CD14-positive monocyte (primary cell): ENCODE data around the gene IRF8. TPM values are rescaled to one million over a fixed set of nuclear protein-coding genes. Genes with fewer than 3 reads are reported as not detected.

ENCODE experiments used
- DNase-seq, 3 donors: peaks; one replicate each; pipeline ENCODE4 v3.0.0-alpha.2; 2011 to 2022
- H2AFZ ChIP-seq: 2 replicates; pipeline ENCODE4 v1.6.0; 2012; ENCODE audit warnings: mild to moderate bottlenecking, low read depth, low read length, inconsistent platforms; ENCODE audit not compliant: insufficient read depth, poor library complexity, severe bottlenecking
- H3K27ac ChIP-seq, 2 donors: 1 replicate in 1 of 2; 2 replicates in 1 of 2; pipeline ENCODE4 v1.5.1; 2012 to 2013; ENCODE audit warnings: low read length in 2 of 2, control low read depth in 1 of 2, inconsistent platforms in 1 of 2, low read depth in 1 of 2, mild to moderate bottlenecking in 1 of 2
- H3K27me3 ChIP-seq, 2 donors: one replicate each; pipeline versions ENCODE4 v1.6.0 to v1.6.1; 2011 to 2013; ENCODE audit warnings: low read length in 2 of 2; ENCODE audit not compliant: control insufficient read depth in 2 of 2, insufficient read depth in 2 of 2
- H3K36me3 ChIP-seq, 2 donors: replicated peaks in 1 of 2; 1 replicate in 1 of 2; 2 replicates in 1 of 2; pipeline versions ENCODE4 v1.5.1 to v1.6.1; 2012 to 2013; ENCODE audit warnings: low read length in 2 of 2, control low read depth in 1 of 2, inconsistent platforms in 1 of 2, mild to moderate bottlenecking in 1 of 2; ENCODE audit not compliant: insufficient read depth in 2 of 2, control insufficient read depth in 1 of 2
- H3K4me1 ChIP-seq, 2 donors: 1 replicate in 1 of 2; 2 replicates in 1 of 2; pipeline versions ENCODE4 v1.5.1 to v1.6.1; 2012 to 2013; ENCODE audit warnings: low read length in 2 of 2, control low read depth in 1 of 2, inconsistent platforms in 1 of 2, mild to moderate bottlenecking in 1 of 2, moderate library complexity in 1 of 2; ENCODE audit not compliant: insufficient read depth in 2 of 2, control insufficient read depth in 1 of 2
- H3K4me2 ChIP-seq: replicated peaks from 2 replicates; pipeline ENCODE3; 2012; ENCODE audit warnings: low read length, moderate library complexity, mild to moderate bottlenecking; ENCODE audit not compliant: poor library complexity, severe bottlenecking; ENCODE audit errors: extremely low read depth
- H3K4me3 ChIP-seq, 3 experiments: fragments of 200-600 bp in 1 of 3; sonication (generic) in 1 of 3; replicated peaks in 1 of 3; 1 replicate in 2 of 3; 2 replicates in 1 of 3; pipeline ENCODE4 v1.5.1; 2011 to 2013; ENCODE audit warnings: low read length in 3 of 3, mild to moderate bottlenecking in 3 of 3, control low read depth in 2 of 3, low read depth in 2 of 3, inconsistent platforms in 1 of 3, moderate library complexity in 1 of 3
- H3K79me2 ChIP-seq: 2 replicates; pipeline ENCODE4 v1.6.0; 2012; ENCODE audit warnings: mild to moderate bottlenecking, control low read depth, inconsistent platforms, low read length, moderate library complexity; ENCODE audit not compliant: insufficient read depth
- H3K9ac ChIP-seq: 2 replicates; pipeline ENCODE4 v1.6.0; 2017; ENCODE audit warnings: low read length, mild to moderate bottlenecking; ENCODE audit not compliant: insufficient read depth, poor library complexity, severe bottlenecking
- H3K9me3 ChIP-seq, 2 donors: replicated peaks in 1 of 2; 1 replicate in 1 of 2; 2 replicates in 1 of 2; pipeline versions ENCODE4 v1.5.1 to v1.6.1; 2012 to 2013; ENCODE audit warnings: low read length in 2 of 2, control low read depth in 1 of 2; ENCODE audit not compliant: control insufficient read depth in 1 of 2, insufficient read depth in 1 of 2
- H4K20me1 ChIP-seq: 2 replicates; pipeline ENCODE4 v1.6.0; 2012; ENCODE audit warnings: mild to moderate bottlenecking, low read length, control low read depth, moderate library complexity; ENCODE audit not compliant: insufficient read depth
- H3K27ac Mint-ChIP-seq, 7 donors: one replicate each; pipeline ENCODE4 v1.8.0; 2020; ENCODE audit warnings: mild to moderate bottlenecking in 7 of 7, mixed read lengths in 7 of 7, moderate library complexity in 6 of 7, inconsistent platforms in 2 of 7
- H3K27me3 Mint-ChIP-seq, 3 donors: one replicate each; pipeline ENCODE4 v1.8.0; 2021 to 2022; ENCODE audit warnings: low read depth in 3 of 3, mild to moderate bottlenecking in 3 of 3, mixed read lengths in 3 of 3, moderate library complexity in 3 of 3, inconsistent platforms in 1 of 3
- H3K36me3 Mint-ChIP-seq, 2 donors: one replicate each; pipeline ENCODE4 v1.8.0; 2020; ENCODE audit warnings: mixed read lengths in 2 of 2, inconsistent platforms in 1 of 2, mild to moderate bottlenecking in 1 of 2
- H3K4me1 Mint-ChIP-seq: one replicate; pipeline ENCODE4 v1.8.0; 2020; ENCODE audit warnings: mild to moderate bottlenecking, mixed read lengths
- H3K4me3 Mint-ChIP-seq, 2 donors: one replicate each; pipeline ENCODE4 v1.8.0; 2020; ENCODE audit warnings: mild to moderate bottlenecking in 2 of 2, mixed read lengths in 2 of 2, moderate library complexity in 1 of 2
- H3K9me3 Mint-ChIP-seq, 7 donors: one replicate each; pipeline ENCODE4 v1.8.0; 2020 to 2022; ENCODE audit warnings: mixed read lengths in 7 of 7, mild to moderate bottlenecking in 6 of 7, moderate library complexity in 6 of 7, inconsistent platforms in 2 of 7
- CTCF ChIP-seq: fragments of 200-600 bp; IDR thresholded peaks from one replicate; pipeline ENCODE4 v1.8.0; 2022; ENCODE audit warnings: antibody characterized with exemption, mild to moderate bottlenecking
- WGBS: methylation state at CpG from one replicate; pipeline ENCODE4 v1.1.5; 2013; ENCODE audit warnings: missing lambda C conversion rate; ENCODE audit not compliant: insufficient coverage; 5-methylcytosine and 5-hydroxymethylcytosine counted together
- intact Hi-C, 2 donors: fragments of 100-400 bp; cut with micrococcal nuclease; formaldehyde crosslinking; loops; one replicate each; pipeline versions ENCODE4 v1.15.0 to v1.15.1; 2023
- polyA plus RNA-seq, 3 donors: library from polyadenylated mRNA; depleted of rRNA in 1 of 3; unstranded in 2 of 3; stranded (reverse) in 1 of 3; fragments of 300-500 nt in 2 of 3; fragments of >200 nt in 1 of 3; fragmentation: Illumina TruSeq in 2 of 3; gene quantifications; 1 replicate in 2 of 3; 2 replicates in 1 of 3; pipeline ENCODE4 v1.2.3, GENCODE V29; 2012 to 2021

The IRF8 gene
- polyA plus RNA-seq, 3 donors: 157 to 187 (median 184) TPM

- Histone ChIP-seq H3K9me3 (peaks cover 0 to 4% of the 10 kb centered on the region in 2 donors), H3K4me2 (peak overlapping the region; percentile 73), H3K4me1 (peaks cover 71 to 79% of the 10 kb centered on the region in 2 donors), H3K9ac (peak overlapping the region; percentile 69), H3K36me3 (no peaks in the 10 kb centered on the region), H3K4me3 (peak overlapping the region; percentile 5 to 71 (median 14)), H4K20me1 (no peaks in the 10 kb centered on the region), H3K27me3 (no peaks in the 10 kb centered on the region), H3K27ac (peak overlapping the region; percentile 92 to 98), H3K79me2 (no peaks in the 10 kb centered on the region), H2AFZ (peak overlapping the region; percentile 59)
- H3K9me3 Mint-ChIP-seq: peaks cover 0 to 5% (median 0%) of the 10 kb centered on the region in 7 donors
- peak; percentile 50 to 72 (median 68) for DNase-seq
- peak overlapping the region; percentile 98 to 100 (median 99) for H3K27ac Mint-ChIP-seq
- TF ChIP-seq CTCF: no peak
- intact Hi-C loops: loop anchor here in 1 of 2 donors (5.0 kb wide), 1 partner anchor 37 kb away; no protein-coding TSS in a partner anchor
- peak overlapping the region; percentile 70 to 89 for H3K4me3 Mint-ChIP-seq
- H3K27me3 Mint-ChIP-seq: peaks cover 0 to 2% (median 0%) of the 10 kb centered on the region in 3 donors
- WGBS: 0% methylated on average over 3 of the region's 12 CpGs
- peaks cover 82% of the 10 kb centered on the region for H3K4me1 Mint-ChIP-seq
- peaks cover 3 to 10% of the 10 kb centered on the region in 2 donors for H3K36me3 Mint-ChIP-seq
Observed at GRCh38 chr16:85869785-85870558, 29.0 kb upstream of the IRF8 start.

- Histone ChIP-seq H3K4me2 (no peak overlapping the region), H3K9me3 (peaks cover 0 to 4% of the 10 kb centered on the region in 2 donors), H3K27me3 (no peaks in the 10 kb centered on the region), H4K20me1 (no peaks in the 10 kb centered on the region), H3K27ac (peak overlapping the region in 1 of 2 donors; percentile 98), H2AFZ (no peak overlapping the region), H3K4me3 (no peak overlapping the region), H3K79me2 (no peaks in the 10 kb centered on the region), H3K4me1 (peaks cover 70 to 75% of the 10 kb centered on the region in 2 donors), H3K9ac (no peak overlapping the region), H3K36me3 (no peaks in the 10 kb centered on the region)
- no peak for TF ChIP-seq CTCF
- no peak overlapping the region for H3K4me3 Mint-ChIP-seq
- peaks cover 0 to 5% (median 0%) of the 10 kb centered on the region in 7 donors for H3K9me3 Mint-ChIP-seq
- peaks cover 77% of the 10 kb centered on the region for H3K4me1 Mint-ChIP-seq
- no peak for DNase-seq
- H3K27me3 Mint-ChIP-seq: peaks cover 0 to 4% (median 0%) of the 10 kb centered on the region in 3 donors
- intact Hi-C loops: loop anchor here in 1 of 2 donors (5.0 kb wide), 1 partner anchor 36 kb away; no protein-coding TSS in a partner anchor
- WGBS: 93% methylated on average over 3 of the region's 7 CpGs
- H3K36me3 Mint-ChIP-seq: peaks cover 5 to 10% of the 10 kb centered on the region in 2 donors
- peak overlapping the region; percentile 62 to 99 (median 87) for H3K27ac Mint-ChIP-seq
Observed at GRCh38 chr16:85871756-85872155, 27.2 kb upstream of the IRF8 start.
